Thyroid gland (tissue), 4 donors: ENCODE data around the gene VWA1.

Experiments
- CTCF ChIP-seq, 6 experiments: fragments of 200-600 bp in 3 of 6; fragments of 450-650 bp in 3 of 6; sonication (generic) in 3 of 6; IDR thresholded peaks; one replicate each; pipeline ENCODE4 v1.5.1; 2016 to 2019; ENCODE audit warnings: antibody characterized with exemption in 6 of 6, mild to moderate bottlenecking in 2 of 6, inconsistent platforms in 1 of 6, moderate library complexity in 1 of 6
- POLR2A ChIP-seq, 2 donors: fragments of 450-650 bp; IDR thresholded peaks; one replicate each; pipeline ENCODE4 v1.6.1; 2017; ENCODE audit warnings: antibody characterized with exemption in 2 of 2, mild to moderate bottlenecking in 2 of 2, moderate library complexity in 1 of 2

GRCh38 chr1:1385931-1386330, 49.6 kb upstream of the VWA1 start:
- TF ChIP-seq CTCF (IDR thresholded peaks at IDR 0.05) (no peak), POLR2A (IDR thresholded peaks at IDR 0.05) (no peak)
